HG02884 (cell line): ENCODE results near the gene CAMK1D.
"Not testable (repeated sequence)": the region's sequence is repeated elsewhere in the genome, so short reads cannot be mapped to it uniquely, and the experiment has no call there.

ENCODE experiments used
- ATAC-seq: cut with Tn5 transposase; IDR thresholded peaks from one replicate; pipeline ENCODE4 v1.9.1; 2021; ENCODE audit warnings: mild to moderate bottlenecking, moderate library complexity; ENCODE audit not compliant: unreplicated experiment

Gene CAMK1D

DNA sequence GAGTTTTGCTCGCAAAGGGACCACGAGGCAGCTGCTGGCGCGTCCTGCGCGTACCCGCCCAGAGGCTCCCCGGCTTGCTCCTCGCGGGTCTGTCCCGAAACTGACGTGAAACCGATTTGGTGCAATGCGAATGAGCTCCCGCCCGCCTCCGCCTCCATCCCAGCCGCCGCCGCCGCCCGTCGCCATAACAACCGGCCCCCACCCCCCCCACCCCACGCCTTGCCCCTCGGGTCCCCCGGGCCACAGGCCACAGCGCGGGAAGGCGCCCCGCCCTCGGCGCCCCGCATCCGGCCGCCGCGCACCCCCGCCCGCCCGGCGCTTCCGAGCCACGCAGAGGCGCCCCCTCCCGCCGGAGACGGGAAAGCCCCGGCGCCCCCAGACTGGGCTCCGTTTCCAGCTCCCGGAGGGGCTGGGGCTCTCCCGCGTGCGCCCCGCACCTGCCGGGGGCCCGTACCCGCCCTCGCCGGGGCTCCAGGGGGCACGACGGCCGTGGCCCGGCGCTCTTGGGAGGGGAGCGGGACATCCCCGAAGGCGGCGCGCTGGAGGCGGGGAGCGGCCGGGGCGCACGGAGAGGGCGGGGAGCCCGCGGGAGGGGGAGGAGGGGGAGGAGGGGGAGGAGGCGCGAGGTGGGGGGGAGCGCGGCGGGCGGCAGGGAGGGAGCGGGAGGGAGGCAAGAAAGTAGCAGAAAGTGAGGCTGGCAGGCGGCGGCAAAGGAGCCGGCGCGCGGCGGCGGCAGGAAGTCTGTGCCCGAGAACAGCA is at the start of gene CAMK1D:
Gene CAMK1D, plus strand, starts transcription at position 678 of the 759 bp plus-strand sequence.
- ATAC-seq = peak; percentile 35

- not testable (repeated sequence) for ATAC-seq
Measured at GRCh38 chr10:12301036-12301435, 48.3 kb upstream of the CAMK1D start.

- no peak for ATAC-seq
Measured at GRCh38 chr10:12308057-12308456, 41.3 kb upstream of the CAMK1D start.

GRCh38 chr10:12308736-12309375 is 40.5 kb upstream of the CAMK1D start:
- ATAC-seq = no peak

DNA sequence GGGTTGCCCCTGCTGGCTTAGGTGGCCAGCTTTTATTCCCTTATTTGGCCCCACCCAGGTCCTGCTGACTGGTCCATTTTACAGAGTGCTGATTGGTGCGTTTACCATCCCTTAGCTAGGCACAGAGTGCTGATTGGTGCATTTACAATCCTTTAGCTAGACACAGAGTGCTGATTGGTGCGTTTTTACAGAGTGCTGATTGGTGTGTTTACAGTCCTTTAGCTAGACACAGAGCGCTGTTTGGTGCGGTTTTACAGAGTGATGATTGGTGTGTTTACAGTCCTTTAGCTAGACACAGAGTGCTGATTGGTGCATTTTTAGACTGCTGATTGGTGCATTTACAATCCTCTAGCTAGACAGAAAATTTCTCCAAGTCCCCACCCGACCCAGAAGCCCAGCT is 39.6 kb upstream of the CAMK1D start:
- not testable (repeated sequence) for ATAC-seq

DNA sequence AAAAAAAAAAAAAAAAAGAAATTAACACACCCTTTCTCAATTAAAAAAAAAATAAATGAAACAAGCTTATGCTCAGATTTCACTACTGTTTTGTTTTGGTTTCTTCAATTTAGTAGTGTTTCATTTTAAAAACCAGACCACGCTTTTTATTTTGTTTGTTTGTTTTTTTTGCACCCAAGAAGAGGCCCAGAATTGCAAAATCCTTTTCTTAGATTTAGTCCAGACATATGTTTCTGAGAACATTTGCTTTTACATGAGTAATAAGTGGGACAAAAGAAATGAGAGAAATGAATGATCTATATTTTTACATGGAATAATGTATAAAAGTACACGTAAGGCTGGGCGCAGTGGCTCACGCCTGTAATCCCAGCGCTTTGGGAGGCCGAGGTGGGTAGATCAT is 34.5 kb upstream of the CAMK1D start:
- no peak for ATAC-seq

- ATAC-seq = no peak
Measured at GRCh38 chr10:12319076-12319475, 30.3 kb upstream of the CAMK1D start.

- no peak for ATAC-seq
Measured at GRCh38 chr10:12320892-12321291, 28.5 kb upstream of the CAMK1D start.

DNA sequence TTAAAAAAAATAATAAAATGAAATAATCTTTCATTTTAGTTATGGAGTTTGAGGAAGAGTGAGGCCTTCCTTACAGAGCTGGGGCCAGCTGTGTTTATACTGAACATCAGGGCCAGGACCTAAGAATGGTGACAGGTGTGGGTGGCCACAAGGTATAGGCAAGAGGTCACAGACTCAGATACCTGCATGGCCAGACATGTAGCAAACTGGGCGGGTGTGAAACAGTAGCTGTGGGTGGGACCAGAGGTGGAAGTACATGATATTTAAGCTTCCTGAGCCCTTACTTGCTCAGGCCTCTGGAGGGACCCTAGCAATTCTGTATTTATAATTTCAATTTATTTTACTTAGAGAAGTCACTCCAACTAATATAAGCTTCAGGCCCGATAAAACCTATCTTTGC is 27.7 kb upstream of the CAMK1D start:
- no peak for ATAC-seq

DNA sequence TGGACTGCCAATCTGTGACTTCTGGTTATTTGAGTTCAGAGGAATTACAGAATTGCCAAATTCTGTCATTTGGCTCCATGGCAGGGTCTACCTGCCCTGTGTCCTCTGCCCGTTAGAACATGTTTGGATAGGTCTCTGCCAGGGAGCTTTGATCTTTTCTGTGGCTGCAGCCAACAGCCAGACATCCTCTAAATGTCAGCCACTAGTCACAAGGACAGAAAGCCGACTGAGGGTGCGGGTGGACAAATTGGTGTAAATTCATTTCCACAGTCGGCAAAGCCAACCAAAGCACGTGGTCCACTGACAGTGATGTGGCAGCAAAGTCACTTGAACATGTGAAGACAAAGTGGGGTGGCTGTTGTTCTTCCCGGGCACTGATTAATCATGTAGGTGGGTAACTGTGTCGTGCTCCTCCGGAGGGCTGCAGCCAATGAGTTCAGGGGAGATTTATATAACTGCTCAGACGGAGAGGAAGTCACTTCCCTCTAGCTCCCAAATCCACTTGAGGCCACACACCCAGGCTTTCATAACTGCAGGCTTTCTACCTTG is 26.7 kb upstream of the CAMK1D start:
- ATAC-seq = no peak

GRCh38 chr10:12324530-12324929 is 24.8 kb upstream of the CAMK1D start:
- ATAC-seq = no peak

GRCh38 chr10:12327074-12327473 is 22.3 kb upstream of the CAMK1D start:
- ATAC-seq = no peak

GRCh38 chr10:12327476-12327875 is 21.9 kb upstream of the CAMK1D start:
- no peak for ATAC-seq

- ATAC-seq = not testable (repeated sequence)
Measured at GRCh38 chr10:12328312-12328711, 21.0 kb upstream of the CAMK1D start.

GRCh38 chr10:12332572-12333379 is 16.6 kb upstream of the CAMK1D start:
- ATAC-seq = no peak

GRCh38 chr10:12333380-12334185 is 15.8 kb upstream of the CAMK1D start:
- ATAC-seq = peak; percentile 62

DNA sequence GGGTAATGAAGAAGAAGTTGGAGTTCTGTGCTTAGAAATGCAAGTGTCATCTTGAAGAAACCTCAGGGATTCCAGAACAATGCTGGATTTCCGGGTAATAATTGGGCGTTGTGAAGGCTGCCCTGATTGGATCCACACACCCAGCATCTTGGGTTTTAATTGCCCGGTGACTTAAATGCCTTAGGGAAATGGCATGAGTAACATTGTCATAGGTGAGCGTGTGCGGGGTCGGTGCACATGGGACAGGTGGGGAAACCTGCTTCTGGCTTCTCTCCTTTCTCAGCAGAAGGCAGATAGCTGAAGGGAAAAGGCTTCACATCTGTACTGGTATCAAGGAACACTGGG is 15.2 kb upstream of the CAMK1D start:
- ATAC-seq = no peak

- not testable (repeated sequence) for ATAC-seq
Measured at GRCh38 chr10:12335169-12335568, 14.2 kb upstream of the CAMK1D start.

GRCh38 chr10:12337453-12338372 is 11.6 kb upstream of the CAMK1D start:
- no peak for ATAC-seq

GRCh38 chr10:12338981-12339380 is 10.4 kb upstream of the CAMK1D start:
- no peak for ATAC-seq
